Sigmoid colon (tissue), 4 donors: ENCODE measurements around the gene INTS11.
A peak's percentile ranks its signal among the peaks of the same experiment; 100 is the strongest.

Experiments used
- POLR2A ChIP-seq, 2 donors: fragments of 450-650 bp; IDR thresholded peaks; one replicate each; pipeline ENCODE4 v1.6.1; 2016; ENCODE audit warnings: antibody characterized with exemption in 2 of 2, mild to moderate bottlenecking in 2 of 2, moderate library complexity in 2 of 2
- POLR2AphosphoS5 ChIP-seq, 4 donors: sonication (generic); formaldehyde crosslinking; IDR thresholded peaks; one replicate each; pipeline ENCODE4 v1.6.1; 2017; ENCODE audit warnings: antibody characterized with exemption in 4 of 4
- TF ChIP-seq, protein P1 (sequence below), 4 experiments: fragments of 450-650 bp in 3 of 4; fragments of 200-600 bp in 1 of 4; IDR thresholded peaks; one replicate each; pipeline ENCODE4 v1.5.1; 2016 to 2019; ENCODE audit warnings: antibody characterized with exemption in 4 of 4, mild to moderate bottlenecking in 3 of 4, moderate library complexity in 2 of 4

DNA sequence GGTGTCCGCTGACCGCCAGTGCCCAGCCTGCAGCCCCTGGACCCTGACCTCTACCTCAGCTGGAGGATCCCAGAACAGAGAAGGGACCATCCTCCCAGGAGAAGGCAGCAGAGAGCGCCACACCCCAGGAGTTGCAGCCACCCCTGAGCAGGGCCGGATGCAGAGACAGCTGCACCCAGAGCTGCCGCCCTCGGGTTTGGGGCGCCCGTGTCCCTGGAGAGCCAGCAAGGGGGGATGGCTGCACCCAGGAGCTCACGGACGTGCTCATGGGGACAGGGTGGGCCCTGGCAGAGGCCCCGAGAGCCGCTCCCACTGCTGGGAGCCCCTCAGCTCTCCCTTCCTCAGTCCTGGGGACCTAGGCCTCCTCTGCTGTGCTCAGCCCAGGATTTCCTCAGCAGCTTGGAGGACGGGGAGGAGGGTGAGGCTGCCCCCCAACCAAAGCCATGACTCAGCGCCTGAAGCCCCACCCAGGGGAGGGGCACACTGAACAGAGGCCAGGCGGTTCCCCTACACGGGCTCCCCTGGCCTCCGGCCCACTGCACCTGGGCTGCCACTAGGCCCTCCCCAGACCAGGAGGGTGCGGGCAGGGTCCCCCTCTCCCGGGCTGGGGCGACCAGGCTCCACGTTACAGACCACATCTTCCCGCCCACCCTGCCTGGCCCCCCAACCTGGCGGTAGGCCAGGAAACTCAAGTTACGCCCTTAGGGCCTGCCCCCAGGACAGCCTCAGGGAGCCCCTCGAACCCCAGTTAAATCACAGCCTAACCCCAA lies 19.0 kb downstream of the INTS11 start:
- TF ChIP-seq, protein P1, sequence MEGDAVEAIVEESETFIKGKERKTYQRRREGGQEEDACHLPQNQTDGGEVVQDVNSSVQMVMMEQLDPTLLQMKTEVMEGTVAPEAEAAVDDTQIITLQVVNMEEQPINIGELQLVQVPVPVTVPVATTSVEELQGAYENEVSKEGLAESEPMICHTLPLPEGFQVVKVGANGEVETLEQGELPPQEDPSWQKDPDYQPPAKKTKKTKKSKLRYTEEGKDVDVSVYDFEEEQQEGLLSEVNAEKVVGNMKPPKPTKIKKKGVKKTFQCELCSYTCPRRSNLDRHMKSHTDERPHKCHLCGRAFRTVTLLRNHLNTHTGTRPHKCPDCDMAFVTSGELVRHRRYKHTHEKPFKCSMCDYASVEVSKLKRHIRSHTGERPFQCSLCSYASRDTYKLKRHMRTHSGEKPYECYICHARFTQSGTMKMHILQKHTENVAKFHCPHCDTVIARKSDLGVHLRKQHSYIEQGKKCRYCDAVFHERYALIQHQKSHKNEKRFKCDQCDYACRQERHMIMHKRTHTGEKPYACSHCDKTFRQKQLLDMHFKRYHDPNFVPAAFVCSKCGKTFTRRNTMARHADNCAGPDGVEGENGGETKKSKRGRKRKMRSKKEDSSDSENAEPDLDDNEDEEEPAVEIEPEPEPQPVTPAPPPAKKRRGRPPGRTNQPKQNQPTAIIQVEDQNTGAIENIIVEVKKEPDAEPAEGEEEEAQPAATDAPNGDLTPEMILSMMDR (IDR thresholded peaks at IDR 0.05), result no peak
- no peak for TF ChIP-seq POLR2A (IDR thresholded peaks at IDR 0.05)
- peak in 3 of 4 donors; percentile 9 to 31 (median 19) for TF ChIP-seq POLR2AphosphoS5 (IDR thresholded peaks at IDR 0.05)
